DND-41 (cell line): Measurements from ENCODE around the gene ADRM1.

Experiments used
- ATAC-seq: fragments of 200-7000 bp; cut with Tn5 transposase; 3 replicates; pipeline ENCODE4 v1.9.1; 2021; ENCODE audit warnings: low read depth; ENCODE audit not compliant: insufficient read depth
- DNase-seq: peaks from one replicate; pipeline ENCODE4 v3.0.0-alpha.2; 2020
- H2AFZ ChIP-seq: 2 replicates; pipeline ENCODE4 v1.6.0; 2012; ENCODE audit warnings: low read depth, low read length
- H3K27ac ChIP-seq: 2 replicates; pipeline ENCODE4 v1.5.1; 2012; ENCODE audit warnings: low read length, inconsistent platforms
- H3K27me3 ChIP-seq: fragments of 200-600 bp; sonication (generic); 2 replicates; pipeline ENCODE4 v1.6.0; 2012; ENCODE audit warnings: low read length, mild to moderate bottlenecking, inconsistent platforms; ENCODE audit not compliant: insufficient read depth, poor library complexity
- H3K36me3 ChIP-seq: 2 replicates; pipeline ENCODE4 v1.5.1; 2012; ENCODE audit warnings: low read length, inconsistent platforms; ENCODE audit not compliant: insufficient read depth
- H3K4me1 ChIP-seq: 2 replicates; pipeline ENCODE4 v1.5.1; 2012; ENCODE audit warnings: mild to moderate bottlenecking, low read length; ENCODE audit not compliant: insufficient read depth
- H3K4me2 ChIP-seq: 2 replicates; pipeline ENCODE4 v1.6.0; 2012; ENCODE audit warnings: mild to moderate bottlenecking, moderate library complexity, low read length, inconsistent platforms; ENCODE audit not compliant: insufficient read depth
- H3K4me3 ChIP-seq, 2 experiments: fragments of 200-600 bp in 1 of 2; shearing (Covaris generic) in 1 of 2; 2 replicates each; pipeline ENCODE4 v1.5.1; 2012 to 2016; ENCODE audit warnings: inconsistent platforms in 2 of 2, low read length in 2 of 2, mild to moderate bottlenecking in 2 of 2, low read depth in 1 of 2, moderate library complexity in 1 of 2
- H3K79me2 ChIP-seq: 2 replicates; pipeline ENCODE4 v1.6.0; 2012; ENCODE audit warnings: low read length, inconsistent platforms; ENCODE audit not compliant: insufficient read depth
- H3K9ac ChIP-seq: 2 replicates; pipeline ENCODE4 v1.6.0; 2012; ENCODE audit warnings: low read depth, mild to moderate bottlenecking, inconsistent platforms, low read length, moderate library complexity
- H3K9me3 ChIP-seq: 2 replicates; pipeline ENCODE4 v1.5.1; 2012; ENCODE audit warnings: low read length, moderate library complexity, mild to moderate bottlenecking, inconsistent platforms; ENCODE audit not compliant: insufficient read depth, severe bottlenecking
- H4K20me1 ChIP-seq: 2 replicates; pipeline ENCODE4 v1.6.0; 2012; ENCODE audit warnings: low read length; ENCODE audit not compliant: insufficient read depth
- CTCF ChIP-seq: IDR thresholded peaks from 2 replicates; pipeline ENCODE4 v1.5.1; 2012; ENCODE audit warnings: borderline replicate concordance, low read length, moderate library complexity, mild to moderate bottlenecking; ENCODE audit not compliant: poor library complexity, severe bottlenecking; ENCODE audit errors: extremely low read depth
- EZH2 ChIP-seq: IDR thresholded peaks from 3 replicates; pipeline ENCODE4 v1.6.1; 2012; ENCODE audit warnings: borderline replicate concordance, low read depth, mild to moderate bottlenecking, moderate library complexity, low read length, inconsistent platforms; ENCODE audit not compliant: severe bottlenecking

ADRM1 gene

GRCh38 chr20:62354811-62355341 lies 52.1 kb downstream of the ADRM1 start:
- Histone ChIP-seq H3K9ac (no peak overlapping the region), H2AFZ (no peak overlapping the region), H3K79me2 (no peaks in the 10 kb centered on the region), H3K9me3 (no peaks in the 10 kb centered on the region), H3K36me3 (no peaks in the 10 kb centered on the region), H3K4me3 (no peak overlapping the region), H3K27ac (no peak overlapping the region), H3K4me2 (no peak overlapping the region), H3K4me1 (no peaks in the 10 kb centered on the region), H4K20me1 (peaks cover 8% of the 10 kb centered on the region), H3K27me3 (no peaks in the 10 kb centered on the region)
- ATAC-seq, result no peak
- TF ChIP-seq CTCF (no peak), EZH2 (no peak)
- DNase-seq, result no peak

- no peaks in the 10 kb centered on the region for H3K9me3 ChIP-seq
- no peak for DNase-seq
- no peak for TF ChIP-seq CTCF
- TF ChIP-seq EZH2, result no peak
- peaks cover 8% of the 10 kb centered on the region for H4K20me1 ChIP-seq
- H3K27me3 ChIP-seq, result no peaks in the 10 kb centered on the region
- no peak overlapping the region for H2AFZ ChIP-seq
- H3K4me1 ChIP-seq, result no peaks in the 10 kb centered on the region
- H3K79me2 ChIP-seq, result no peaks in the 10 kb centered on the region
- ATAC-seq, result no peak
- no peak overlapping the region for H3K27ac ChIP-seq
- no peaks in the 10 kb centered on the region for H3K36me3 ChIP-seq
- no peak overlapping the region for H3K4me3 ChIP-seq
- no peak overlapping the region for H3K4me2 ChIP-seq
- H3K9ac ChIP-seq, result no peak overlapping the region
These were observed 52.7 kb downstream of the ADRM1 start for GRCh38 chr20:62355516-62355877.

GRCh38 chr20:62355878-62356588 lies 53.2 kb downstream of the ADRM1 start:
- Histone ChIP-seq H3K4me1 (no peaks in the 10 kb centered on the region), H3K4me2 (no peak overlapping the region), H3K4me3 (no peak overlapping the region), H4K20me1 (peaks cover 8% of the 10 kb centered on the region), H3K79me2 (no peaks in the 10 kb centered on the region), H3K9ac (no peak overlapping the region), H3K27me3 (no peaks in the 10 kb centered on the region), H3K27ac (no peak overlapping the region), H3K36me3 (no peaks in the 10 kb centered on the region), H3K9me3 (no peaks in the 10 kb centered on the region), H2AFZ (no peak overlapping the region)
- TF ChIP-seq CTCF, result no peak
- TF ChIP-seq EZH2, result no peak
- no peak for DNase-seq
- no peak for ATAC-seq
